IPS-NIHi7 (cell line): ENCODE measurements around the gene FAM83F.
A peak's percentile ranks its signal among the peaks of the same experiment; 100 is the strongest.

Experiments used
- DNase-seq: peaks from one replicate; pipeline ENCODE4 v3.0.0; 2012; ENCODE audit warnings: mixed read lengths; ENCODE audit errors: extremely low spot score

Gene FAM83F

DNA sequence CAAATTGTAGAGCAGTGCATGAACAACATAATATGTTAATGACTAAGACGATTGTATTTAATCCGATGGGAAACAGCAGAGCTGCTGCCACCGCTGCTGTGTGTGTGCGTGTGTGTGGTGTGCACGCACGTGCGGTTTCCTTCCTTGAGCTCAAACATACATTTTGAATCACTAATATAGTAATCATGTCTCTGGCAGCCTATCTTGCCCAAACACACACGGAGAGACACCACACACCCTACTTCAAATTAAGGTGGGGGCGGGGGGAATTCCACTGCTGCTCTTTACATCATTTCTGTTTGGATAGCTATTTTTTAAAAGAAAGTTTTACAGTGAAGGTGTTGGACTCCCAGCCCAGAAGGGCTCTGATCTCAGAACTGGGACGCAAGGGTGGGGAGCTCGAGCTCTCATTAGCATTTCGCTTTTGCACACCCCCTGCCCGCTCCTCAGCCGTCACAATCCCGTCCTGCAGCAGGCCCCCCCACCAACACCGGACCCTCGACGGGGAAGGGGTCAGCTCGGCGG, 651 bp upstream of the FAM83F start:
- no peak for DNase-seq

DNA sequence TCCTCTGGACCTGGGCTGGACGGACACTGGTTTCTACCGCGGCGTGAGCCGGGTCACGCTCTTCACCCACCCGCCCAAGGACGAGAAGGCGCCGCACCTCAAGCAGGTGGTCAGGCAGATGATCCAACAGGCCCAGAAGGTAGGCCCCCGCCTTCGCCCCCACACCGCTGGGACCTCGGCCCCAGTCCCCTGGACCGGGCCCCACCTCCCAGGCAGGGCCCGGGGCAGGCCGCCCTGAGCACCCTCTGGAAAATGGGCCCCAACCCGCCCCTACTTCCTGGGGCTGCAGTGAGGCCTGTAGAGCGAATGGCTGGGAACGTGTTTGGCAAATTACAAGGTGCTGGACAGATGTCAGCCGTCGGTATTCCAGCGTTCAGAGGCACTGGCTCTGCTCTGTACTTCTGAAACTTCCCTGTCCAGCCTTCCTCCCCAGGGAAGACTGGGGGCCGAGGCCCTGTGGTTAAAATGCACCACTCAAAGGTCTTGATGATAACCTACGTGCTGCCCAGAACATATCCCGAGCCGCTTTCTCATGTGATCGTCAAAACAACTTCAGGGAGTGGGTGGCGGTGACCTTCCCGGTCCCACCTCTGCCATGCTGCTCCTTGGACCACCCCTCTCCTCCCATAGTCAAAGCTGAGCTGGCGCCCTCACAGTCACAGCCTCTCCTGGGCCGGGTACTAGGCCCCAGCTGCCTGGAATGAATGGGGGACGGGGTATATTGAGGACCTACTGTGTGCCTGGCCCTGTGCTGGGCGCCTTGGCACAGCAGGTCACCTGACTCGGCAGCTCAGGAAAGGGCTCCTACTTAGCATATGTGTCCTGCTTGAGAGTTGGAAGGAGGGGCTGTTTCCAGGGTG, 869 bp downstream of the FAM83F start:
- DNase-seq: no peak

DNA sequence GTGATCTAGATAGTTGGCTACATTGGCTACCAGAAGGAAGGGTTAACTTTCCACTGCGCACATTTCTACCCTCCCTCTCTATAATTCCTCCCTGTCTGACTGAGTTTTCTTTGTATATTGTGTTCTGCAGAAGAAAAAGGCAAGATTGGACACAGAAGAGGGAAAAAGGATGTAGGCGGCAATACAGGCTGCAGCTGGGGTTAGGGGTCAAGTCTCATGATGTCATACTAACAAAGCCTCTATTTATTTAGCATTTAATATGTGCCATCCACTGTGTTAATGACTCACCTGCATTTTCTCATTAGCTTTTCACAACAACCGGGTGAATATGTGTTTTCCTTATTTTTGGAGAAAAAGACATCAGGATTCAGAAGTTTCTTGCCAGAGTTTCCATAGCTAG, 2.0 kb downstream of the FAM83F start:
- DNase-seq: no peak

DNA sequence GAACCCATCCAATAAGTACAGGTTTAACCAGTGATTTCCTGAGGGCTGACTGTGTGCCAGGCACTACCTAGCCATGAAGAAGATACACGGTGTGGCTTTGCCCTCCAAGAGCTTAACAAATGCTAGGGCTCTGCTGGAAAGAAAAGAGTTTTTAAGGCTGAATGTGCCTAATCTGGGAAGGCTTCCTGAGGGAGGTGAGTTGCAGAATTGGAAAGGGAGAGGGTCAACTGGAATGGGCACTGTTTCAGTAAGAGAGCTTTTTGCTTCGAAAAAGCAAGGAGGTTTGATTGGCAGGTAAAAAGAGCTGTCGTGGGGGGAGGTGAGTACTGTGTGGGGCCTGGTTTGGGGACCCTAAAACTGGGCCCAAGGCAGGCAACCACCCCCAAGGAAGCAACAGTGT, 2.7 kb downstream of the FAM83F start:
- no peak for DNase-seq

DNA sequence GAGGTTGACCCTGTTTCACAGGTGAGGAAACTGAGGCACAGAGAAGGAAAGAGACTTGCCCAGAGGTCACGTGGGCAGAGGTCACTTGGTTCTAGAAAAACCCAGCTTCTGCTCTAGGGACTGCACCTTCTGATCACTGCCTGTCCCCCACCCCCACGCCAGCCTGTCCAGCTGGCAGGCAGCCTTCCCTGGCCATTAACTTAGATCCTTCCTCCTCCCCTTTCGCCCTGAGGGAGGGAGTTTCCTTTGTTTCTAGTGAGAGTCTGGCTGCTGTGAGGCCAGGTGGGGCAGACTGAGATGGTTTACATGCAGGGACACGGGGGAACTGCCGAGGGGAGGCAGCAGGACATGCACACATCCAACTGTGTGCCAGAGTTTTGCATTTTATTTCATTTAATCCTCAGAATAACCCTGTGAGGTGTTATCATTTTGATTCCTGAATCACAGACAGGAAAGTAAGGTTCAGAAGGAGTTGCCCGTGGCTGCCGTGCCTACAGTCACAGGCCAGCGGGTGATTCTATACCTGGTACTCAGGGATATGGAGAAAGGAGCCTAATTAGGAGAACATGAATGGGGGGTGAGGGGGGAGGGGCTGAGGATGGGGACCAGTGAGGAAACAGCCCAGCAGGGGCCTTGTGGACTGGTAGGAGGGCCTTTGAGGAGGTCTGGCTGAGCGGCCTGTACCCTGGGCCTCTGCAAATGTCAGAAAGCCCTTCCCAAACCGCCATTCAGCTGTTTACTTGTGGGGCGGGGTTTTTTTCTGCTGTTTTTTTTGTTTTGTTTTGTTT, 3.4 kb downstream of the FAM83F start:
- DNase-seq: peak; percentile 75

DNA sequence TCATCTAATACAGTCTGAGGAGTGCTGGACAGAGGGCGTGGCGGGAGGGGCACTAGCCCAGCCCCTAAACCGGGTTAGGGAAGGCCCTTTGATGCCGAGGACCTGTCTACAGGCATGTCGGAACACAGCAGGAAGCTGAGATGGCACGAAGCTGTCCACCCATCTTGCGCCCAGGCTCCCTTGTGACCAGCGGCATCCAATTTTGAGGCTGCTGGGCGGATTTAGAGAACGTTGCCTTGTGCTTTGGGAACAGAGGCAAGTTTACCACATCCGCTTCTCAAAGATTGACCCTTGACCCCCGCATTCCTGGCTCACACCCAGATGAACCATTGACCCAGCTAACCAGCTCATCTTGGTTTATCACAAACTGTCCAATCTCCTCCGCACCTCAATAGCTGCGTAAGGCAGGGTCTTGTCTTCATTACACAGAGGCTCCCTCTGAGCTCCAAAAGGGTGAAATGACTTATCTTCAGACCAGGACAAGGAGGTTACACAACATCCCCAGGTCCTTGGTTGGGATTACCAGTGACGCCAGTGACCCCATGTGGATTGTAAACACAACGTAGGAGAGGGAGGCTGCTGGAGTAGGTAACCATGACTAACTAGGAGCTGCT, 4.5 kb downstream of the FAM83F start:
- DNase-seq: no peak

DNA sequence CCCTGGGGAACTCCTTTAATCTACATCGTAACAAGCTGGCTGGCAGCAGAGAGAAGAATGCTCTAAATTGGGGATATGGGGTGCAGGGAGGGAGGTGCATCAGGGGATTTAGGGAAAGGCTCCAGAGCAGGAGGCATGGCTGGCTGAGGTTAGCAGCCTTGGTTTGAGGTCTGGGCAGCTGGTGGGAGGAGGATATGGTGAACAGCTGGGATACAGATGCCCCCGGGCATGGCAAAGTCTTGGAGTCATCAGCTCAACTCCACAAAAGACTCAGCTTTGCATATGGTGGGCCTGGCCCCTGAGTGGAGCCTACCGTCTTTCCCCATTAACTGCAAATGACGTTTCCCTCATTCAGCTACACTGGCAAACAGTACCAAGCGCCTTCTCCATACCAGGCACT, 5.4 kb downstream of the FAM83F start:
- no peak for DNase-seq

DNA sequence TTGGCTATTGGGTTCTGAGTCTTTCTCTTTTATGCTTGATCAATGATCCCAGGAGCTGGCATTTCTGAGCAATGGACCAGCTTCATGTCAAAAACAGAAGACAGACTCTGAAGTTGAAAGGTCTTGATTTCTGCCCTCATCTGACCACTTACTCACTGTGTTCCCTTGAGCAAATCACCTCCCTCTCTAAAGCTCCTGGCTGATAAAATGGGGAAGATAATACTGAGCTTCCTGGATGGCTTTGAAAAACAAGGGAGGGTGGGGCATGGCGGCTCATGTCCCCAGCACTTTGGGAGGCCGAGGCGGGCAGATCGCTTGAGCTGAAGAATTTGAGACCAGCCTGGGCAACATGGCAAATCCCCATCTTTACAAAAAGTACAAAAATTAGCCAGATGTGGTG, 6.4 kb downstream of the FAM83F start:
- no peak for DNase-seq

DNA sequence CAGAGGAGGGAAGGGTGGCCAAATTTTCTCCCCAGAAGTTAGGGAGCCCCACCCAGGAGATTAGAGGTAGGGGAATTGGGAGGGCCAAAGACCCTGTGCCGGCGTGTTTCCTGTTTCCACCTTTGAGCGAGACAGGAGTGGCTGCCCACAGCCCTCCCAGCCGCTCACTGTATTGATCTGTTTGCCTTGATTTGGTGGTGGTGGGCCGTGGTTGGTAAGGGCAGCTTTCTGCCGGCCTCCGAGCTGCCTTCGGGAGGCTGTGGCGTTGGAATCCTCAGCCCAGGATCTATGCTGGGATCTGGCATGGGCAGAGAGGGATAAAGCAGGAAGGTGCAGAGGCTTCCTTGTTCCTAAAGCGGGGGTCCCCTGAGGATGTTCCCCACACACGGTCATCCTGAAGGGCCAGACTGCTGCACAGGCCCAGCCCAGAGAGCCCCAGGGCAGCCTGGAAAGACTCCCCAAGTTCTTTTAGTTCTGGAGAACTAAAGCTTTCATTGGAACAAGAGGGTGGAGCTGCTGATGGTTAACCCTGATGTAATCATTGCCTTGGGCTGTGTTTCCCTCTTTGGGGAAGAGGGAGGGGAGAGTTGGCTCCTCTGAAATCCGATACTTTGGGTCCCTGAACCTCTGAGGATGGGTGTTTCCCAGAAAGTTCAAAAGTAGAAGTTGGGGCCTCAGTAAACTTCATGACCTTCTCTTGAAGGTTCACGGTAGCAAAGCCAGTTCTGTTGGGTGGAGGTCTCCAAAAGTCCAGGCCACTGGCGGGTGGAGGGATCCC, 7.2 kb downstream of the FAM83F start:
- DNase-seq: peak; percentile 62

DNA sequence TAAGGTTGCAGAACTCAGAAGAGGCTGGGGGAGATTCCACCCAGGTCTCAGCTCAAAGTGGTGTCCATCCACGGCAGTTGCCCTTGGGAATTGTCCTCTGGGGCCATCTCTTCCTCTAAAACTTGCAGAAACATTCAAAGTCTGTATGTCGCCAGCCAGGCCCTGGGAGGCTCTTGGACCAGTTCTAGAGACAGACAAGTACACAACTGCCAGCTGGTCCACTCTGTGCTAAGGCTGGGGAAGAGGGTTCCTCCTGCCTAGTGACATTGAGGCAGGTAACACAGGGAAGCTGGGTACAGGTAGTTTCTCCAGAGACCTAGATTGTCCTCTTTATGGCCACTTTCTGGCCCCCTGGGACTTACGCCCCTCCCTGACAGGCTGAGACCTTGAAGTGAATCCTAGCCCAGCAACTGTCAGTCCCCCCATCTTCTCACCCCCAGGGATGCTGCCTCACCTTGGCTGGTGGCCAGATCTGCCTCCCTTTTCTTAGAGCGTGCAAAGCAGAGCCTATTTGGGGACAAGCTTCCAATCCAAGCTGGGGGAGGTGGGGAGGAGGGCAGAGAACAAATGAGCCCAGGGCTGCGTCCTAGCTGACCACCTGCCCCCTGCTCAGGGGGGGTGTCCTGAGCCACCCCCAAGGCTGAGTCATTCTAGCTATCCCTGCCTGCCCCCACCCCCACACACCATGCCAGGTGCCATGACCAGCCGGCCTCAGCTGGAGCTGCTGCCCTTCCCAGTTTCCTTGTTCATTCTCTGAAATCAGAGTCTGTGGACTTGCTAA, 8.4 kb downstream of the FAM83F start:
- DNase-seq: no peak

DNA sequence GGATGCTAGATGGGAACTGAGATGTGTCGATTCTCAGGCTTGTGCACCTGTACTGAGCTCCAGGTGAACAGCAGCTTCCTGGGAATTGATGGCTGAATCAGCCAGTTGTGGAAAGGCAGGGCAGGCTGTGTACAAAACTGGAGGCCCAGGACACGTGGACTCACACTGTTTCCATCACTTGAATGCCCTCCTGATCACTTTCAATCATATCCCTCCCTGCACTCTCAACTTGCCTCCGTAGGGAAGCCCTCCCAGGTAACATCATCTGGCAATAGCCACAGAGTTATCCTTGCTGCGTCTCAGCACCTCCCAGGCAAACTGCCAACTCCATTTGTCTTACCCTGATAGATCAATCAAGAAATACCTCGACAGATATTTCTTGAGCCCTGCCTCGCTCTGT, 10.1 kb downstream of the FAM83F start:
- DNase-seq: no peak

DNA sequence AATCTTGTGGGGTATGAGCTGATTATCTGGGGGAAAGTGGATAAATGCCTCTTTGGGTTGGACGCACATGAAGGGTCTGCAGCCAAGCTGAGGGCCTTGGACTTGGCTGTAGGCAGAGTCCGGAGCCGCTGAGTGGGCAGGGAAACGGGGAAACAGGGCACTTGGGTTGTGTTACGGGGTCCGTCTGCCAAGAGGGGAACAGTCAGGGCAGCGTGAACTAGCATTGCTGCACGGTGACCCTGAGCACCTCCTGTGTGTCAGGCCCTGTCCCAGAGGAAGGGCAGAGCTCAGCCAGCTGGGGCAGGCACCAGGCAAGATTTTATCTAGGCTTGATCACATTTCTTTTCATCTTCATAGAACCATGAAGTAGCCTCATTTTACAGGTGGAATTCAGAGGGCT, 11.9 kb downstream of the FAM83F start:
- no peak for DNase-seq

DNA sequence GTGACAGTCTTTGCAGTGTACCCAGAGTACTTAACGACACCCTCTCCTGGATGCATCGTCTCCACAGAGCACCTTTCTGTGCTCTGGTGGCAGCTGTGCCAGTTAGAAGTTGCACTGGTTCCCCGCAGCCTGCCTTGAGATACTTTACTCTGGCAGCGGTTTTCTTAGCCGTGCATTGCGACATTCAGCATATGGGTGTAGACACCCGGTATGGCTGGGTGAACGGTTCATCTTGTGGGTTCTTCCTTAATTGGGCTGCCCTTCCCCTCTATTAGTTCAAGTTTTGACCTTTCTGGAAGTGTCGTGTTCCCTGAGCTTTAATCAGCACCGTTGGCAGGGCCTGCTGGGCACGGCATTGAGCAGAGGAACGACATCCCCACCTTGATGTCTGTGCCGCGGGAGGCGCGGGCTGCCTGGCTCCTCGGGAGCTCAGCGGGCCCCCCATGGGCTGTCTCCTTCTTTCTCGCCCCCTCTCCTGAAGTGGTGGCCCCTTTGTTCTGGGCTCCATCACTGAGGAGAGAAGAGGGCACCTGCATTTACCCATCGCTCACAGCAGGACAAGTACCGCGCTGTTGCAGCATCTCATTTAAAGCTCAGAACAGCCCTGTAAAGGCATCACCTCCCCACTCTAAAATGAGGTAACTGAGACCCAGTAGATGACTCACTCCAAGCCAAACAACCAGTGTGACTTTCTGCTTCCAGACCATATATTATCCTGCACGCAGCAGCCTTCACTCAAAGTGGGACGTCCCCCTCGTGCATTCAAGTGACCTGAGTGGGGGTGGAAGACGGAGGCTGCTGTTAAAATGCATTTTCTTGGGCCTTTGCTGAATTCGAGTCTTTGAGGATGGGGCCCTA, 13.3 kb downstream of the FAM83F start:
- no peak for DNase-seq

DNA sequence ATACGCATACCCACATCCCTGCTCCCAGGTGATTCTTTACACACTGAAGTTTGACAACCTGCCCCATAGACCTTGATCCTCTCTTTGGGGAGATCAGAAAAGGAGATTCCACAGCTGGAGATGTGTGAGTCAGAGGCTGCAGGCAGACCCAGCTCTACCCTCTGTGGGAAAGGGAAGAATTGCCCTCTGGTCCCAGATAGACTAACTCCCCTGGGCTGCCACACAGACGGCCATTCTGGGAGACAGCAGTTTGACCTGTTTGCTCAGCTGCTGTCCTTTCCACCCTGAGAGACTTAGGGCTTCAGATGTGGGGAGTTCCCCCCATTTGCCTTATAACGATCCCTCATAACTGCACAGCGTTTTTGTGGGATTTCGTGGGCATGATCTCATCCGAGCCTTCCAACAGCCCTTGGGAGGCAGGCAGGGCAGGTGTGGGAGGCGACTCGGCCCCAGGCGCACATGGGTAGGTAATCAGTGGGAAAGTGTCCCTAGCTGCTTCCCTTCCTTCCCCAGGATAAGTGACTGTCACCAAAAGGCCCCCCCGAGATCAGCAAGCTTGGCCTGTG, 14.1 kb downstream of the FAM83F start:
- no peak for DNase-seq

DNA sequence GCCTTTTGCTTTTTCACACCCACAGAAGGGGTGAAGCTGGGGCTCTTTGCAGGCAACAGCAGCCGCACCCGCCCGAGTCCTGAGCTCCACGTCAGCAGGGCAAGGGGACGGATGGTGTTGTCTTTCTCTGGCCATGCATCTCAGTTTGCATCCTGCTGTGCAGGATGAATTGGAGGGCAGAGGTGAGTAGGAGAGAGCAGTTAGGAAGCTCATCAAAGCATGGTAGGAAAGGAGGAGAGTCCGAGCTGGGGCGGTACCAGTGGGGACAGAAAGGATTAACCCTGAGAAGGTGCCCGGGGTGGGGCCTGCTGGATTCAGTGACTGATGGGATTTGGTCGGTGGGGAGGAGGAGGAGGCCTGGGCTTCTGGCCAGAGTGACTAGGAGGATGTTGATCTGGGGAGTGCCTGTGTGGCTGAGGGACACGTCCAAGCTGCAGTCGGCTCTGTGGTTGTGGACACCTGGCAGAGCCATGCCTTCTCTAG, 14.6 kb downstream of the FAM83F start:
- peak; percentile 71 for DNase-seq

DNA sequence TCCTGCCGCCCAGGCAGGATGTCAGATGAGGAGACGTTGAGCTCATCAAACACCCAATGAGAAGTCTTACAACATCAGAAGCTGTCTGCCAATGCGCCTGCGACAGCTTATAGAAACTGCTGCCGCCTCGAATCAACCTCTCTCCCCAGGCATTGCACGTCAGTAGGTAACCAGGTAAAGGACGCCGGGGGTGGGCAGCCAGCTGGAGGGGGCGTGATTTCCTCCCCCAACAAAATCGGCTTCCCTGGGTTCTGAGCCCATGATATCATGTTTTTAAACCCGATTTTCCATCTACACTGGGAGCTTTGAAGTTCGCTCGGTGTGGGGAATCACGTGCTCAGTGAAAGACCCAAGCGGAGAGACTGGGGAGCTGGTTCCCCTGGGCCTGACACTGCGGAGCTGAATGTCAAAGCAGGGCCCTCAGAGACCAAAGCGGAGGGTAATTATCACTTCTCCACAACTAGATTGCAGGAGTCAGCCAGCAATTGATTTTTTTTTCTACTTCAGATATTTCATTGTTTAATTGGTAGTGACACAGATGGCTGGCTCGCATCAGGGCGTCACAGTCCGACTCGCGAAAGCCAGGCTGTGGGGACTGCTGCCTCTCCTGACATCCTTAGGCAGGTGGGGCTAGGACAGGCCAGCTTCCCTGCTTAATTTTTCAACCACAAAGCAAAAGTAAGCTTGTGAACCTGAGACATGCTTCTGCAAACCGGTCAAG, 15.4 kb downstream of the FAM83F start:
- DNase-seq: no peak

DNA sequence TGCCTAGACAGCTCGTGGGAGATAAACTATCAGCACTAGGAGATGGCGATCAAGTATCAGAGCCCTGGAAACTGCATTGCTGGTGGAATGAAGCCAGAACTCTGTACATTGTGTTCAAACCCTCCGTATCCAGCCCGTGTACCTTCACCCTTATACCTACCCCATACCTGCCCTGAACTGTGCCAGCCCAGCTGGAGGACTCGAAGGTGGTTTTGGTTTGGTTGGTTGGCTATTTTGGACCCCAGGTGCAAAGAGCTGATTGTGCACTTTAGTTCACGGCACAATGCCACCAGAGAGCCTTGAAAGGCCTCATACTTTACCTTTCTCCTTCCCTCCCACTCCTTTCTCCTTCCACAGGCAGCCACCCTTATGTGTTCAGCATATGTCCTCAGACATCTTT, 16.0 kb downstream of the FAM83F start:
- DNase-seq: no peak

DNA sequence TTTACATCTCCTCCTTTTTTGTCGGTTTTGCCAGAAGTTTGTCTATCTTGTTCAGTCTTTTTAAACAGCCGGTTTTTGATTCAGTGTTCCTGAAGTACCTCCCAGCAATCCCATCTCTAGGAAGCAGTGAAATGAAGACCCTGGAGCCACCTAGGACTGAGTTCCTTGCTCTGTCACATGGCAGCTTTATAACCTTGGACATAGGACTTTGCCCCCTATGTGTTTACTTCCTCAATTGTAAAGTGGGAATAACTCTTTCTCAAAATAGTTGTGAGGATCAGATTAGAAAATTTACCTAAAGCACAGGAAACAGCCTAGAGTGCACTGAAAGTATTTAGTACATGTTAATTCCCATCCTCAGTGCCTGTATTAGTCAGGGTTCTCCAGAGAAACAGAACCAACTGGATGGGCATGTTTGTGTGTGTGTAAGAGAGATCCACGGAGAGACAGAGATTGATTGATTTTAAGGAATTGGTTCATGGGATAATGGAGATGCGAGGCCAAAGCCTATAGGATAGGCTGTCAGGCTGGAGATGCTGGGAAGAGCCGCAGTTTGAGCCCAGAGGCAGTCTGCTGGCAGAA, 20.0 kb downstream of the FAM83F start:
- DNase-seq: no peak
